Endodermal cell (in vitro differentiated cells): ENCODE results near the gene ROBO1. TPM values are rescaled to one million over a fixed set of nuclear protein-coding genes. Genes with fewer than 3 reads are reported as not detected.

Source experiments
- DNase-seq: peaks from one replicate; pipeline ENCODE4 v3.0.0-alpha.2; 2017
- H3K27ac ChIP-seq: 2 replicates; pipeline ENCODE4 v1.5.1; 2013; ENCODE audit warnings: mild to moderate bottlenecking, low read depth, low read length, moderate library complexity
- H3K27me3 ChIP-seq: 2 replicates; pipeline ENCODE4 v1.6.1; 2013; ENCODE audit warnings: mild to moderate bottlenecking, low read length, moderate library complexity; ENCODE audit not compliant: insufficient read depth, control insufficient read depth, poor library complexity, severe bottlenecking
- H3K36me3 ChIP-seq: 2 replicates; pipeline ENCODE4 v1.7.0; 2013; ENCODE audit warnings: mild to moderate bottlenecking, low read length, moderate library complexity; ENCODE audit not compliant: control insufficient read depth, insufficient read depth
- H3K4me1 ChIP-seq: one replicate; pipeline ENCODE4 v1.7.0; 2013; ENCODE audit warnings: low read length; ENCODE audit not compliant: control insufficient read depth, insufficient read depth
- H3K4me3 ChIP-seq: 2 replicates; pipeline ENCODE4 v1.5.1; 2013; ENCODE audit warnings: mild to moderate bottlenecking, low read length, moderate library complexity
- H3K9ac ChIP-seq: 2 replicates; pipeline ENCODE4 v1.6.1; 2013; ENCODE audit warnings: mild to moderate bottlenecking, low read length, moderate library complexity; ENCODE audit not compliant: poor library complexity, severe bottlenecking; ENCODE audit errors: extremely low read depth
- H3K9me3 ChIP-seq: 2 replicates; pipeline ENCODE4 v1.6.1; 2013; ENCODE audit warnings: mild to moderate bottlenecking, low read length, moderate library complexity; ENCODE audit not compliant: control insufficient read depth
- H3K27ac Mint-ChIP-seq: 2 replicates; pipeline ENCODE4 v1.8.0; 2020; ENCODE audit warnings: mixed read lengths
- H3K27me3 Mint-ChIP-seq: 2 replicates; pipeline ENCODE4 v1.8.0; 2021; ENCODE audit warnings: mild to moderate bottlenecking, mixed read lengths; ENCODE audit not compliant: insufficient read depth
- H3K36me3 Mint-ChIP-seq: 2 replicates; pipeline ENCODE4 v1.8.0; 2020; ENCODE audit warnings: low read depth, mixed read lengths
- H3K4me1 Mint-ChIP-seq: 2 replicates; pipeline ENCODE4 v1.8.0; 2020; ENCODE audit warnings: mixed read lengths
- H3K4me3 Mint-ChIP-seq: 2 replicates; pipeline ENCODE4 v1.8.0; 2020; ENCODE audit warnings: mild to moderate bottlenecking, moderate library complexity, mixed read lengths
- H3K9me3 Mint-ChIP-seq: 2 replicates; pipeline ENCODE4 v1.8.0; 2020; ENCODE audit warnings: mild to moderate bottlenecking, mixed read lengths
- CTCF ChIP-seq: fragments of 200-600 bp; sonication (generic); conservative IDR thresholded peaks from 2 replicates; pipeline ENCODE4 v1.5.0; 2021; ENCODE audit warnings: antibody characterized with exemption, mild to moderate bottlenecking
- WGBS, 2 experiments: methylation state at CpG; one replicate each; pipeline versions ENCODE4 v1.1.5 to v1.1.7; 2013; ENCODE audit warnings: missing lambda C conversion rate in 2 of 2, mixed read lengths in 1 of 2; ENCODE audit not compliant: insufficient coverage in 1 of 2, insufficient read length in 1 of 2; 5-methylcytosine and 5-hydroxymethylcytosine counted together
- total RNA-seq, 2 donors: library from RNA; stranded (reverse); fragmentation: NEBNext Ultra II Directional in 1 of 2; extraction: Animal tissue kit (Norgen Biotek cat#: 25700) in 1 of 2; gene quantifications; 2 replicates in 1 of 2; 3 replicates in 1 of 2; pipeline ENCODE4 v1.2.1, GENCODE V29; 2021

ROBO1 gene
- total RNA-seq, 2 donors from 2014 or later: 74.8 to 75.9 TPM

GRCh38 chr3:78974181-78974790 is 793.5 kb downstream of the ROBO1 start:
- 89 to 93% methylated on average over 5 to 7 of the region's 7 CpGs for WGBS, 2 experiments
- no peaks in the 10 kb centered on the region for H3K27me3 ChIP-seq
- Mint-ChIP-seq H3K4me1 (peaks cover 29% of the 10 kb centered on the region), H3K27me3 (no peaks in the 10 kb centered on the region), H3K36me3 (no peaks in the 10 kb centered on the region), H3K9me3 (no peaks in the 10 kb centered on the region), H3K27ac (no peak overlapping the region), H3K4me3 (no peak overlapping the region)
- no peak overlapping the region for H3K9ac ChIP-seq
- H3K4me3 ChIP-seq: no peak overlapping the region
- no peak for DNase-seq
- TF ChIP-seq CTCF: no peak
- no peak overlapping the region for H3K27ac ChIP-seq
- no peaks in the 10 kb centered on the region for H3K9me3 ChIP-seq
- H3K4me1 ChIP-seq: peaks cover 6% of the 10 kb centered on the region
- H3K36me3 ChIP-seq: no peaks in the 10 kb centered on the region

- Histone ChIP-seq H3K9me3 (no peaks in the 10 kb centered on the region), H3K27me3 (no peaks in the 10 kb centered on the region), H3K4me3 (no peak overlapping the region), H3K9ac (no peak overlapping the region), H3K4me1 (no peaks in the 10 kb centered on the region), H3K36me3 (no peaks in the 10 kb centered on the region), H3K27ac (no peak overlapping the region)
- no peak for DNase-seq
- no peaks in the 10 kb centered on the region for H3K9me3 Mint-ChIP-seq
- no peak overlapping the region for H3K4me3 Mint-ChIP-seq
- 96 to 100% methylated on average over 1 to 2 of the region's 2 CpGs for WGBS, 2 experiments
- peaks cover 17% of the 10 kb centered on the region for H3K4me1 Mint-ChIP-seq
- no peaks in the 10 kb centered on the region for H3K27me3 Mint-ChIP-seq
- no peaks in the 10 kb centered on the region for H3K36me3 Mint-ChIP-seq
- no peak for TF ChIP-seq CTCF
- H3K27ac Mint-ChIP-seq: no peak overlapping the region
Observed at GRCh38 chr3:78972617-78973301, 795.0 kb downstream of the ROBO1 start.

GRCh38 chr3:78970656-78971055 is 797.1 kb downstream of the ROBO1 start:
- TF ChIP-seq CTCF: no peak
- no peaks in the 10 kb centered on the region for H3K27me3 Mint-ChIP-seq
- H3K4me1 ChIP-seq: no peaks in the 10 kb centered on the region
- H3K36me3 ChIP-seq: no peaks in the 10 kb centered on the region
- no peak overlapping the region for H3K27ac ChIP-seq
- peaks cover 11% of the 10 kb centered on the region for H3K9me3 Mint-ChIP-seq
- no peak overlapping the region for H3K27ac Mint-ChIP-seq
- 100% methylated on average over 1 of the region's 1 CpG; no CpG with 5 or more reads in 1 of the 2 experiments for WGBS, 2 experiments
- H3K27me3 ChIP-seq: no peaks in the 10 kb centered on the region
- H3K9ac ChIP-seq: no peak overlapping the region
- peaks cover 13% of the 10 kb centered on the region for H3K4me1 Mint-ChIP-seq
- peaks cover 12% of the 10 kb centered on the region for H3K9me3 ChIP-seq
- no peak for DNase-seq
- H3K4me3 Mint-ChIP-seq: no peak overlapping the region
- no peak overlapping the region for H3K4me3 ChIP-seq
- H3K36me3 Mint-ChIP-seq: peaks cover 3% of the 10 kb centered on the region
